CD14-positive monocyte (primary cell): ENCODE data around the gene CPD. TPM values are rescaled to one million over a fixed set of nuclear protein-coding genes. Genes with fewer than 3 reads are reported as not detected.
A peak's percentile ranks its signal among the peaks of the same experiment; 100 is the strongest.

Source experiments
- DNase-seq, 3 donors: peaks; one replicate each; pipeline ENCODE4 v3.0.0-alpha.2; 2011 to 2022
- H2AFZ ChIP-seq: 2 replicates; pipeline ENCODE4 v1.6.0; 2012; ENCODE audit warnings: mild to moderate bottlenecking, low read depth, low read length, inconsistent platforms; ENCODE audit not compliant: insufficient read depth, poor library complexity, severe bottlenecking
- H3K27ac ChIP-seq, 2 donors: 1 replicate in 1 of 2; 2 replicates in 1 of 2; pipeline ENCODE4 v1.5.1; 2012 to 2013; ENCODE audit warnings: low read length in 2 of 2, control low read depth in 1 of 2, inconsistent platforms in 1 of 2, low read depth in 1 of 2, mild to moderate bottlenecking in 1 of 2
- H3K27me3 ChIP-seq, 2 donors: one replicate each; pipeline versions ENCODE4 v1.6.0 to v1.6.1; 2011 to 2013; ENCODE audit warnings: low read length in 2 of 2; ENCODE audit not compliant: control insufficient read depth in 2 of 2, insufficient read depth in 2 of 2
- H3K36me3 ChIP-seq, 2 donors: replicated peaks in 1 of 2; 1 replicate in 1 of 2; 2 replicates in 1 of 2; pipeline versions ENCODE4 v1.5.1 to v1.6.1; 2012 to 2013; ENCODE audit warnings: low read length in 2 of 2, control low read depth in 1 of 2, inconsistent platforms in 1 of 2, mild to moderate bottlenecking in 1 of 2; ENCODE audit not compliant: insufficient read depth in 2 of 2, control insufficient read depth in 1 of 2
- H3K4me1 ChIP-seq, 2 donors: 1 replicate in 1 of 2; 2 replicates in 1 of 2; pipeline versions ENCODE4 v1.5.1 to v1.6.1; 2012 to 2013; ENCODE audit warnings: low read length in 2 of 2, control low read depth in 1 of 2, inconsistent platforms in 1 of 2, mild to moderate bottlenecking in 1 of 2, moderate library complexity in 1 of 2; ENCODE audit not compliant: insufficient read depth in 2 of 2, control insufficient read depth in 1 of 2
- H3K4me2 ChIP-seq: replicated peaks from 2 replicates; pipeline ENCODE3; 2012; ENCODE audit warnings: low read length, moderate library complexity, mild to moderate bottlenecking; ENCODE audit not compliant: poor library complexity, severe bottlenecking; ENCODE audit errors: extremely low read depth
- H3K4me3 ChIP-seq, 3 experiments: fragments of 200-600 bp in 1 of 3; sonication (generic) in 1 of 3; replicated peaks in 1 of 3; 1 replicate in 2 of 3; 2 replicates in 1 of 3; pipeline ENCODE4 v1.5.1; 2011 to 2013; ENCODE audit warnings: low read length in 3 of 3, mild to moderate bottlenecking in 3 of 3, control low read depth in 2 of 3, low read depth in 2 of 3, inconsistent platforms in 1 of 3, moderate library complexity in 1 of 3
- H3K79me2 ChIP-seq: 2 replicates; pipeline ENCODE4 v1.6.0; 2012; ENCODE audit warnings: mild to moderate bottlenecking, control low read depth, inconsistent platforms, low read length, moderate library complexity; ENCODE audit not compliant: insufficient read depth
- H3K9ac ChIP-seq: 2 replicates; pipeline ENCODE4 v1.6.0; 2017; ENCODE audit warnings: low read length, mild to moderate bottlenecking; ENCODE audit not compliant: insufficient read depth, poor library complexity, severe bottlenecking
- H3K9me3 ChIP-seq, 2 donors: replicated peaks in 1 of 2; 1 replicate in 1 of 2; 2 replicates in 1 of 2; pipeline versions ENCODE4 v1.5.1 to v1.6.1; 2012 to 2013; ENCODE audit warnings: low read length in 2 of 2, control low read depth in 1 of 2; ENCODE audit not compliant: control insufficient read depth in 1 of 2, insufficient read depth in 1 of 2
- H4K20me1 ChIP-seq: 2 replicates; pipeline ENCODE4 v1.6.0; 2012; ENCODE audit warnings: mild to moderate bottlenecking, low read length, control low read depth, moderate library complexity; ENCODE audit not compliant: insufficient read depth
- H3K27ac Mint-ChIP-seq, 7 donors: one replicate each; pipeline ENCODE4 v1.8.0; 2020; ENCODE audit warnings: mild to moderate bottlenecking in 7 of 7, mixed read lengths in 7 of 7, moderate library complexity in 6 of 7, inconsistent platforms in 2 of 7
- H3K27me3 Mint-ChIP-seq, 3 donors: one replicate each; pipeline ENCODE4 v1.8.0; 2021 to 2022; ENCODE audit warnings: low read depth in 3 of 3, mild to moderate bottlenecking in 3 of 3, mixed read lengths in 3 of 3, moderate library complexity in 3 of 3, inconsistent platforms in 1 of 3
- H3K36me3 Mint-ChIP-seq, 2 donors: one replicate each; pipeline ENCODE4 v1.8.0; 2020; ENCODE audit warnings: mixed read lengths in 2 of 2, inconsistent platforms in 1 of 2, mild to moderate bottlenecking in 1 of 2
- H3K4me1 Mint-ChIP-seq: one replicate; pipeline ENCODE4 v1.8.0; 2020; ENCODE audit warnings: mild to moderate bottlenecking, mixed read lengths
- H3K4me3 Mint-ChIP-seq, 2 donors: one replicate each; pipeline ENCODE4 v1.8.0; 2020; ENCODE audit warnings: mild to moderate bottlenecking in 2 of 2, mixed read lengths in 2 of 2, moderate library complexity in 1 of 2
- H3K9me3 Mint-ChIP-seq, 7 donors: one replicate each; pipeline ENCODE4 v1.8.0; 2020 to 2022; ENCODE audit warnings: mixed read lengths in 7 of 7, mild to moderate bottlenecking in 6 of 7, moderate library complexity in 6 of 7, inconsistent platforms in 2 of 7
- WGBS: methylation state at CpG from one replicate; pipeline ENCODE4 v1.1.5; 2013; ENCODE audit warnings: missing lambda C conversion rate; ENCODE audit not compliant: insufficient coverage; 5-methylcytosine and 5-hydroxymethylcytosine counted together
- intact Hi-C, 2 donors: fragments of 100-400 bp; cut with micrococcal nuclease; formaldehyde crosslinking; loops; one replicate each; pipeline versions ENCODE4 v1.15.0 to v1.15.1; 2023
- polyA plus RNA-seq, 3 donors: library from polyadenylated mRNA; depleted of rRNA in 1 of 3; unstranded in 2 of 3; stranded (reverse) in 1 of 3; fragments of 300-500 nt in 2 of 3; fragments of >200 nt in 1 of 3; fragmentation: Illumina TruSeq in 2 of 3; gene quantifications; 1 replicate in 2 of 3; 2 replicates in 1 of 3; pipeline ENCODE4 v1.2.3, GENCODE V29; 2012 to 2021
- TF ChIP-seq, protein P1 (sequence below): fragments of 200-600 bp; IDR thresholded peaks from one replicate; pipeline ENCODE4 v1.8.0; 2022; ENCODE audit warnings: antibody characterized with exemption, mild to moderate bottlenecking

Gene CPD
- polyA plus RNA-seq, 3 donors: 9.2 to 47.0 (median 32.2) TPM

DNA sequence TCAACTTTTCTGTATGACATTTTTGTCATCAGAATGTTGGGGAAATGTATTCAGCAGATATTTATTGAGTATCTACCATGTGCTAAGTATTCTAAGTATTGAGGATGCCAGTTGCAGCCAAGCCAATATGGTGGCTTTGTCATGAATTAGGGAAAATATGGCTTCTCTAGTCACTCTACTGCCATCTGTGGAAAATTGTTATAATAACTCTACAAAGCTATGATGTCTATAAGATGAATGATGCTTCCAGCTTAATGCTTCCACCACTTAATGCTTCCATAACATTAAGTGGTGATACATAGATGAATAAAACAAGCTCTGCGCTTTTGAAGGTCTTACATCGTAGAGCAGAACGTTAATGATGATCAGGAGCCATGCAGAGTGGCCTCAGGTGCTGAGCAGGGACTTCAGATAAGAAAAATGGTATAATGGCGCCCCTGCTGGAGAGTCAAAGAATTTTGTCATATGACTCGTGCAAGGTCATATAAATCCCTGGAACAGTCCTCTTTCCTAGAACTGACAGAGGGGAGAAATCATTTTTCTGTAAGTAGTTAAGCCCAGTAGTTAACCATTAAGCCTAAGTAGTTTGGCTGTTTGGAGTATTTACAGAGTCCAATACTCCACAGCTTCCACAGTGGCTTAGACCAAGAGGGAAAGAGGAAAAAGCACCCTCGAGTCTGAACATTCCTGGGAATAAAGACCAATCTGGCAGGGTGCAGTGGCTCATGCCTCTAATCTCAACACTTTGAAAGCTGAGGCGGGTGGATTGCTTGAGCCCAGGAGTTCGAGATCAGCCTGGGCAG lies 42.2 kb upstream of the CPD start:
- WGBS: 61% methylated on average over 5 of the region's 8 CpGs
- peak overlapping the region in 4 of 7 donors; percentile 30 to 80 (median 58) for H3K27ac Mint-ChIP-seq
- Histone ChIP-seq H3K27ac (no peak overlapping the region), H3K9ac (no peak overlapping the region), H3K4me2 (no peak overlapping the region), H3K9me3 (peaks cover 0 to 4% of the 10 kb centered on the region in 2 donors), H2AFZ (no peak overlapping the region), H3K79me2 (no peaks in the 10 kb centered on the region), H3K36me3 (no peaks in the 10 kb centered on the region), H3K4me3 (no peak overlapping the region), H3K27me3 (no peaks in the 10 kb centered on the region), H4K20me1 (no peaks in the 10 kb centered on the region), H3K4me1 (peaks cover 23 to 38% of the 10 kb centered on the region in 2 donors)
- peaks cover 1 to 3% (median 2%) of the 10 kb centered on the region in 3 donors for H3K27me3 Mint-ChIP-seq
- intact Hi-C loops: loop anchor here (5.0 to 10.0 kb wide), 3 partner anchors 41 to 212 kb away; partner anchors contain the start of genes BLMH (in 1 of the 2) and CPD (in 1 of the 2)
- peak; percentile 34 to 60 (median 60) for DNase-seq
- TF ChIP-seq, protein P1, sequence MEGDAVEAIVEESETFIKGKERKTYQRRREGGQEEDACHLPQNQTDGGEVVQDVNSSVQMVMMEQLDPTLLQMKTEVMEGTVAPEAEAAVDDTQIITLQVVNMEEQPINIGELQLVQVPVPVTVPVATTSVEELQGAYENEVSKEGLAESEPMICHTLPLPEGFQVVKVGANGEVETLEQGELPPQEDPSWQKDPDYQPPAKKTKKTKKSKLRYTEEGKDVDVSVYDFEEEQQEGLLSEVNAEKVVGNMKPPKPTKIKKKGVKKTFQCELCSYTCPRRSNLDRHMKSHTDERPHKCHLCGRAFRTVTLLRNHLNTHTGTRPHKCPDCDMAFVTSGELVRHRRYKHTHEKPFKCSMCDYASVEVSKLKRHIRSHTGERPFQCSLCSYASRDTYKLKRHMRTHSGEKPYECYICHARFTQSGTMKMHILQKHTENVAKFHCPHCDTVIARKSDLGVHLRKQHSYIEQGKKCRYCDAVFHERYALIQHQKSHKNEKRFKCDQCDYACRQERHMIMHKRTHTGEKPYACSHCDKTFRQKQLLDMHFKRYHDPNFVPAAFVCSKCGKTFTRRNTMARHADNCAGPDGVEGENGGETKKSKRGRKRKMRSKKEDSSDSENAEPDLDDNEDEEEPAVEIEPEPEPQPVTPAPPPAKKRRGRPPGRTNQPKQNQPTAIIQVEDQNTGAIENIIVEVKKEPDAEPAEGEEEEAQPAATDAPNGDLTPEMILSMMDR: peak; percentile 97
- peaks cover 48% of the 10 kb centered on the region for H3K4me1 Mint-ChIP-seq
- no peak overlapping the region for H3K4me3 Mint-ChIP-seq
- no peaks in the 10 kb centered on the region for H3K36me3 Mint-ChIP-seq
- H3K9me3 Mint-ChIP-seq: peaks cover 2 to 14% (median 7%) of the 10 kb centered on the region in 7 donors

DNA sequence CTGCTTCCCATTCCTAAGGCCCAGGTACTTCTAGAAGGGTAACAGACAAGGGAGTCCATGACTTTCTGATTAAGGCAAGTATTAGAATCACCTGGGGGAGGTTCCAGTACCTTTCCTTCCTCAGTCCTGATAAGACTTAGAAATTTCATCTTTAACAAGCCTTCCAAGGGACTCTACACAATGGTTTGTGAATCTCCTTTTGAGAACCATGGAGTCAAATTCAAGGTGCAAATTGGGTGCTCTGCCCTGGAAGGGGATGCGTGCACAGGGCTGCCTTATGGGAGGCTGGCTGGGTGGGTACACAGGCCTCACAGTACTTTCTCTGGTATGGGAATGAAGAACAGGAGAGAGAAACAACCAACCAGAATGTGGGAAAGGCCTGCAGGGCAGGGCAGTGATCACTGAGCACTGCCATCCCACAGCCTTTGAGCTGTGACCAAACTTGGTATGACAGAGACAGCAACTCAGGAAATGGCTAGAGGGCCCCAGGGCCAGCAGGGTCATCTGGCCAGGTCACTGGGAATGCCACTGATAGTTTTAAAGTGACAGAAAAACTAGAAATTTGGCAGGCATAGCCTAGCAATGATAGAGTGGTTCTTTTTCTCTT lies 41.2 kb upstream of the CPD start:
- TF ChIP-seq, protein P1: no peak
- peak in 1 of 3 donors; percentile 30 for DNase-seq
- Histone ChIP-seq H3K4me2 (no peak overlapping the region), H3K79me2 (no peaks in the 10 kb centered on the region), H4K20me1 (no peaks in the 10 kb centered on the region), H3K4me1 (peaks cover 18 to 33% of the 10 kb centered on the region in 2 donors), H3K27ac (peak overlapping the region; percentile 53 to 54), H3K4me3 (no peak overlapping the region), H3K36me3 (no peaks in the 10 kb centered on the region), H3K9me3 (peaks cover 0 to 4% of the 10 kb centered on the region in 2 donors), H2AFZ (peak overlapping the region; percentile 42), H3K9ac (no peak overlapping the region), H3K27me3 (no peaks in the 10 kb centered on the region)
- H3K9me3 Mint-ChIP-seq: peaks cover 2 to 14% (median 7%) of the 10 kb centered on the region in 7 donors
- intact Hi-C loops: loop anchor here (5.0 to 10.0 kb wide), 3 partner anchors 40 to 213 kb away; partner anchors contain the start of genes BLMH (in 1 of the 2) and CPD (in 1 of the 2)
- WGBS: 100% methylated on average over 1 of the region's 1 CpG
- no peaks in the 10 kb centered on the region for H3K36me3 Mint-ChIP-seq
- peaks cover 39% of the 10 kb centered on the region for H3K4me1 Mint-ChIP-seq
- H3K4me3 Mint-ChIP-seq: no peak overlapping the region
- H3K27ac Mint-ChIP-seq: peak overlapping the region; percentile 27 to 90 (median 68)
- H3K27me3 Mint-ChIP-seq: peaks cover 1 to 3% (median 2%) of the 10 kb centered on the region in 3 donors
